HL-60 (cell line): Measurements from ENCODE around the gene KANSL3.

Experiments
- CTCF ChIP-seq: IDR thresholded peaks from one replicate; pipeline ENCODE4 v1.5.1; 2011; ENCODE audit warnings: low read length, control low read depth, inconsistent platforms; ENCODE audit not compliant: insufficient read depth
- POLR2AphosphoS5 ChIP-seq: IDR thresholded peaks from 2 replicates; pipeline ENCODE4 v1.6.1; 2012; ENCODE audit warnings: low read depth
- REST ChIP-seq: IDR thresholded peaks from 2 replicates; pipeline ENCODE4 v1.6.1; 2012; ENCODE audit warnings: low read depth; ENCODE audit not compliant: insufficient replicate concordance

- TF ChIP-seq POLR2AphosphoS5 (no peak), CTCF (no peak), REST (no peak)
Measured at GRCh38 chr2:96556441-96557330, 81.4 kb downstream of the KANSL3 start.
